ENCODE measurements around the gene JMJD1C.

The JMJD1C gene

DNA sequence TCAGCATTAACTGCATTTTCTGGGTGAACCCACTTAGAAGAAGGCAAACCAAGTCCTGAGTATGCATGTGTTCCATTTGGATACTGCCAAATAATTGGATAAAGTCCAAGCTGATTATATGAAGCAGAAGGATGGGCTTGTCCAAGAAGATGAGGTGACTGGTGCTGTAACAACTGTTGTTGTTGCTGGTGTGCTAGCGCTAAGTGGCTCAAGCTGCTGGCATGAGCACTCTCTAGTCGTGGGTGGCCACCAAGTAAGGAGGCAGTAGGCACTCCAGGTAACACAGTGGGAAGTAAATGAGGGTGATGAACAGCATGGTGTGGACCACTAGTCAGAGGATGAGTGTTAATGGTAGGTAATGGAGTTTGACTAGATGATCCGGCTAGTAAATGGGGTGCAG is 252.3 kb downstream of the JMJD1C start:
- TF ChIP-seq ZIC2 (tag by site-specific recombination; IDR thresholded peaks at IDR 0.05) (0 out of 2 replicates have a peak, but pooled peaks have one; percentile 19), ZNF747 (tag by site-specific recombination; IDR thresholded peaks at IDR 0.05) (no peak), ZNF132 (tag by site-specific recombination; IDR thresholded peaks at IDR 0.05; ENCODE audit: borderline replicate concordance) (no peak)
- POLR2A ChIA-PET, result no interaction called here
- CTCF ChIA-PET, result no interaction called here
- Histone ChIP-seq H3K4me3 (ENCODE audit: low read depth, low read length) (no peak overlapping the region), H3K27ac (ENCODE audit: extremely low read depth, low read depth, low read length) (no peak overlapping the region), H3K9me3 (ENCODE audit: control insufficient read depth, insufficient read depth, low read depth, low read length) (no peaks in the 10 kb centered on the region), H3K4me1 (ENCODE audit: control insufficient read depth, insufficient read depth, low read length) (peaks cover 8% of the 10 kb centered on the region), H3K36me3 (ENCODE audit: control insufficient read depth in 2 of 2, insufficient read depth in 1 of 2, low read length in 2 of 2) (peaks cover 28 to 37% of the 10 kb centered on the region in 2 experiments)

DNA sequence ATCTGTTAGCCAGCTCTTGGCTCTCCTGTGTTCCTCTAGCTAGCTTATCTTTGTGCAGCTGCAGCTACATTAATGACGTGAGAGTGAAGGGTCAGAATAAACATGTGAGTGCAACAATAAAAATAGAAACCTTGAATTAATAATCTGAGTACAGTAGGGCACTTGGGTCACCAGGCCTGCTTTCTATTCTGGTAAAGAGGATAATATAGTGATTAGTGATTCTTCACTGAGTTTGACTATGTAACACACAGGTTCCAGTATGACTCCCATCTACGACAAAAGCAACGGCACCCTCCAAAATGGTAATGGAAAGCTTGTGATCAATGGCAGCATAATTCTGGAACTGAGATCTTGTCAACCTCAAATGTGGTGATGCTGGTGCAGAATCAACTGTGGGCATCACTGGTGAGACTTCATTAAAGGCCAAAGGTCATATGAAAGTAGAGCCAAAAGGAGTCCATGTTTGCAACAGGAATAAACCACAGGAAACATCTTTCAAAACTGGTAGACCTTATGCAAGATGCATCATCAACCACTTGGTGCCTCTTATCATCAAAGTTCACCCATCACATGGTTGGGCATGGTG is 255.1 kb downstream of the JMJD1C start:
- H3K4me1 ChIP-seq (ENCODE audit: control insufficient read depth, insufficient read depth, low read length), result peaks cover 8% of the 10 kb centered on the region
- TF ChIP-seq ZXDB (tag by site-specific recombination; IDR thresholded peaks at IDR 0.05) (no peak), ZNF513 (tag by site-specific recombination; IDR thresholded peaks at IDR 0.05) (no peak), ZNF768 (tag by site-specific recombination; IDR thresholded peaks at IDR 0.05) (no peak), ZNF544 (tag by site-specific recombination; IDR thresholded peaks at IDR 0.05) (no peak), ZFP3 (tag by site-specific recombination; IDR thresholded peaks at IDR 0.05; ENCODE audit: low read depth) (no peak), PRDM1 (tag by site-specific recombination; IDR thresholded peaks at IDR 0.05) (no peak), ZNF529 (tag by site-specific recombination; IDR thresholded peaks at IDR 0.05; ENCODE audit: insufficient replicate concordance) (no peak), GLIS2 (tag by site-specific recombination; IDR thresholded peaks at IDR 0.05) (no peak)
- TF ChIP-seq, protein P1, sequence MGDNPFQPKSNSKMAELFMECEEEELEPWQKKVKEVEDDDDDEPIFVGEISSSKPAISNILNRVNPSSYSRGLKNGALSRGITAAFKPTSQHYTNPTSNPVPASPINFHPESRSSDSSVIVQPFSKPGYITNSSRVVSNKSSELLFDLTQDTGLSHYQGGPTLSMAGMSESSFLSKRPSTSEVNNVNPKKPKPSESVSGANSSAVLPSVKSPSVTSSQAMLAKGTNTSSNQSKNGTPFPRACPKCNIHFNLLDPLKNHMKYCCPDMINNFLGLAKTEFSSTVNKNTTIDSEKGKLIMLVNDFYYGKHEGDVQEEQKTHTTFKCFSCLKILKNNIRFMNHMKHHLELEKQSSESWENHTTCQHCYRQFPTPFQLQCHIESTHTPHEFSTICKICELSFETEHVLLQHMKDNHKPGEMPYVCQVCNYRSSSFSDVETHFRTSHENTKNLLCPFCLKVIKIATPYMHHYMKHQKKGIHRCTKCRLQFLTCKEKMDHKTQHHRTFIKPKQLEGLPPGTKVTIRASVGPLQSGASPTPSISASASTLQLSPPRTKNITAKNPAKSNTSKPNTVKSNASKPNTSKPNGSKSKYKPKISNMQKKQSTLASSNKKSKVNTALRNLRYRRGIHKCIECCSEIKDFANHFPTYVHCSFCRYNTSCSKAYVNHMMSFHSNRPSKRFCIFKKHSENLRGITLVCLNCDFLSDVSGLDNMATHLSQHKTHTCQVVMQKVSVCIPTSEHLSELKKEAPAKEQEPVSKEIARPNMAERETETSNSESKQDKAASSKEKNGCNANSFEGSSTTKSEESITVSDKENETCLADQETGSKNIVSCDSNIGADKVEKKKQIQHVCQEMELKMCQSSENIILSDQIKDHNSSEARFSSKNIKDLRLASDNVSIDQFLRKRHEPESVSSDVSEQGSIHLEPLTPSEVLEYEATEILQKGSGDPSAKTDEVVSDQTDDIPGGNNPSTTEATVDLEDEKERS (tag by site-specific recombination; IDR thresholded peaks at IDR 0.05), result no peak
- ChIA-PET POLR2A (no interaction called here), CTCF (no interaction called here)
- H3K4me3 ChIP-seq (ENCODE audit: low read depth, low read length), result no peak overlapping the region
- H3K9me3 ChIP-seq (ENCODE audit: control insufficient read depth, insufficient read depth, low read depth, low read length), result no peaks in the 10 kb centered on the region
- peaks cover 28 to 63% of the 10 kb centered on the region in 2 experiments for H3K36me3 ChIP-seq (ENCODE audit: control insufficient read depth in 2 of 2, insufficient read depth in 1 of 2, low read length in 2 of 2)
- H3K27ac ChIP-seq (ENCODE audit: extremely low read depth, low read depth, low read length), result no peak overlapping the region

- no peak for TF ChIP-seq ZNF701 (tag by site-specific recombination; IDR thresholded peaks at IDR 0.05)
- TF ChIP-seq ZNF350 (tag by site-specific recombination; IDR thresholded peaks at IDR 0.05), result no peak
- TF ChIP-seq ZNF843 (tag by site-specific recombination; IDR thresholded peaks at IDR 0.05), result no peak
- no peak for TF ChIP-seq ZNF221 (tag by site-specific recombination; IDR thresholded peaks at IDR 0.05; ENCODE audit: borderline replicate concordance)
- no peak for TF ChIP-seq ZNF623 (tag by site-specific recombination; IDR thresholded peaks at IDR 0.05)
- TF ChIP-seq PRDM4 (tag by site-specific recombination; IDR thresholded peaks at IDR 0.05), result no peak
- TF ChIP-seq ZNF624 (tag by site-specific recombination; IDR thresholded peaks at IDR 0.05), result no peak
- TF ChIP-seq ZBTB44 (tag by site-specific recombination; IDR thresholded peaks at IDR 0.05), result no peak
- no peak for TF ChIP-seq MZF1 (tag by site-specific recombination; IDR thresholded peaks at IDR 0.05; ENCODE audit: borderline replicate concordance)
- TF ChIP-seq ZNF184 (tag by site-specific recombination; IDR thresholded peaks at IDR 0.05), result no peak
- POLR2A ChIA-PET, result no interaction called here
- peaks cover 8% of the 10 kb centered on the region for H3K4me1 ChIP-seq (ENCODE audit: control insufficient read depth, insufficient read depth, low read length)
- no peaks in the 10 kb centered on the region for H3K9me3 ChIP-seq (ENCODE audit: control insufficient read depth, insufficient read depth, low read depth, low read length)
- no peak overlapping the region for H3K4me3 ChIP-seq (ENCODE audit: low read depth, low read length)
- peaks cover 21 to 62% of the 10 kb centered on the region in 2 experiments for H3K36me3 ChIP-seq (ENCODE audit: control insufficient read depth in 2 of 2, insufficient read depth in 1 of 2, low read length in 2 of 2)
- CTCF ChIA-PET, result interaction anchor here (0.6 to 1.4 kb wide), 3 partner anchors 8 to 98 kb away, joined by 3 to 6 read pairs (median 4); no protein-coding TSS in a partner anchor
- no peak overlapping the region for H3K27ac ChIP-seq (ENCODE audit: extremely low read depth, low read depth, low read length)
Observed at GRCh38 chr10:63209705-63210104, 256.1 kb downstream of the JMJD1C start.

Data from HEK293 (cell line).